Hematopoietic multipotent progenitor cell treated with erythropoietin and hydrocortisone succinate and interleukin-3 and kit ligand, for 8 days (in vitro differentiated cells): Measurements from ENCODE around the gene SAMD4A.

Source experiments
- DNase-seq: peaks from one replicate; pipeline ENCODE4 v3.0.0-alpha.2; 2015

Gene SAMD4A

GRCh38 chr14:54686871-54687749 lies 120.2 kb downstream of the SAMD4A start:
- no peak for DNase-seq

GRCh38 chr14:54687750-54688119 lies 120.8 kb downstream of the SAMD4A start:
- DNase-seq, result no peak

GRCh38 chr14:54688229-54688628 lies 121.3 kb downstream of the SAMD4A start:
- DNase-seq, result no peak

- DNase-seq, result no peak
These were observed 123.0 kb downstream of the SAMD4A start for GRCh38 chr14:54689928-54690327.

GRCh38 chr14:54690887-54691286 lies 124.0 kb downstream of the SAMD4A start:
- no peak for DNase-seq

GRCh38 chr14:54691525-54692283 lies 124.8 kb downstream of the SAMD4A start:
- DNase-seq, result peak; percentile 59

GRCh38 chr14:54692284-54692772 lies 125.4 kb downstream of the SAMD4A start:
- no peak for DNase-seq

- DNase-seq, result no peak
These were observed 126.8 kb downstream of the SAMD4A start for GRCh38 chr14:54693761-54694160.

- DNase-seq, result no peak
These were observed 128.3 kb downstream of the SAMD4A start for GRCh38 chr14:54695196-54695595.

GRCh38 chr14:54697001-54697400 lies 130.1 kb downstream of the SAMD4A start:
- no peak for DNase-seq

GRCh38 chr14:54697803-54698202 lies 130.9 kb downstream of the SAMD4A start:
- no peak for DNase-seq

GRCh38 chr14:54698501-54698900 lies 131.6 kb downstream of the SAMD4A start:
- no peak for DNase-seq

- DNase-seq, result no peak
These were observed 132.1 kb downstream of the SAMD4A start for GRCh38 chr14:54698966-54699530.

GRCh38 chr14:54699735-54700134 lies 132.8 kb downstream of the SAMD4A start:
- no peak for DNase-seq

- no peak for DNase-seq
These were observed 133.8 kb downstream of the SAMD4A start for GRCh38 chr14:54700717-54701116.

- DNase-seq, result no peak
These were observed 135.1 kb downstream of the SAMD4A start for GRCh38 chr14:54702014-54702491.

GRCh38 chr14:54702492-54702891 lies 135.6 kb downstream of the SAMD4A start:
- DNase-seq, result no peak

- DNase-seq, result no peak
These were observed 136.2 kb downstream of the SAMD4A start for GRCh38 chr14:54703082-54703481.

GRCh38 chr14:54703724-54704123 lies 136.8 kb downstream of the SAMD4A start:
- DNase-seq, result no peak

GRCh38 chr14:54704768-54705167 lies 137.8 kb downstream of the SAMD4A start:
- no peak for DNase-seq

- no peak for DNase-seq
These were observed 139.8 kb downstream of the SAMD4A start for GRCh38 chr14:54706769-54707168.

- DNase-seq, result no peak
These were observed 141.2 kb downstream of the SAMD4A start for GRCh38 chr14:54708161-54708560.

GRCh38 chr14:54708982-54709381 lies 142.1 kb downstream of the SAMD4A start:
- no peak for DNase-seq
